Sigmoid colon (tissue), 7 donors: ENCODE data around the gene OLFM1. TPM values are rescaled to one million over a fixed set of nuclear protein-coding genes. Genes with fewer than 3 reads are reported as not detected.
"Not testable (repeated sequence)": the region's sequence is repeated elsewhere in the genome, so short reads cannot be mapped to it uniquely, and the experiment has no call there.

Experiments used
- DNase-seq: peaks from one replicate; pipeline ENCODE4 v3.0.0-alpha.2; 2019
- H3K27ac ChIP-seq, 4 donors: fragments of 200-600 bp; sonication (generic); one replicate each; pipeline ENCODE4 v1.5.1; 2016 to 2019; ENCODE audit warnings: mild to moderate bottlenecking in 1 of 4
- H3K27me3 ChIP-seq, 3 donors: fragments of 200-600 bp; sonication (generic); one replicate each; pipeline ENCODE4 v1.5.1; 2019; ENCODE audit warnings: mild to moderate bottlenecking in 1 of 3
- H3K36me3 ChIP-seq, 4 donors: fragments of 200-600 bp; sonication (generic); one replicate each; pipeline ENCODE4 v1.5.1; 2016 to 2019
- H3K4me1 ChIP-seq, 4 donors: fragments of 200-600 bp; sonication (generic); one replicate each; pipeline ENCODE4 v1.5.1; 2017 to 2019
- H3K4me3 ChIP-seq, 4 donors: fragments of 200-600 bp; sonication (generic); one replicate each; pipeline ENCODE4 v1.5.1; 2017 to 2019; ENCODE audit warnings: mild to moderate bottlenecking in 2 of 4, moderate library complexity in 1 of 4
- H3K9me3 ChIP-seq, 4 donors: fragments of 200-600 bp in 3 of 4; sonication (generic) in 3 of 4; one replicate each; pipeline versions ENCODE4 v1.5.1 to v1.6.1; 2013 to 2019
- CTCF ChIP-seq, 4 experiments: fragments of 450-650 bp in 3 of 4; fragments of 200-600 bp in 1 of 4; IDR thresholded peaks; one replicate each; pipeline ENCODE4 v1.5.1; 2016 to 2019; ENCODE audit warnings: antibody characterized with exemption in 4 of 4, mild to moderate bottlenecking in 3 of 4, moderate library complexity in 2 of 4
- EP300 ChIP-seq, 4 donors: sonication (generic); formaldehyde crosslinking; IDR thresholded peaks; one replicate each; pipeline ENCODE4 v1.6.1; 2017; ENCODE audit warnings: antibody characterized with exemption in 4 of 4
- POLR2A ChIP-seq, 2 donors: fragments of 450-650 bp; IDR thresholded peaks; one replicate each; pipeline ENCODE4 v1.6.1; 2016; ENCODE audit warnings: antibody characterized with exemption in 2 of 2, mild to moderate bottlenecking in 2 of 2, moderate library complexity in 2 of 2
- POLR2AphosphoS5 ChIP-seq, 4 donors: sonication (generic); formaldehyde crosslinking; IDR thresholded peaks; one replicate each; pipeline ENCODE4 v1.6.1; 2017; ENCODE audit warnings: antibody characterized with exemption in 4 of 4
- WGBS, 2 donors: extraction: QIAGEN DNeasy Blood & Tissue Kit; methylation state at CpG; one replicate each; pipeline ENCODE4 v1.1.7; 2013; 5-methylcytosine and 5-hydroxymethylcytosine counted together
- intact Hi-C: fragments of 100-400 bp; cut with DNase I; formaldehyde crosslinking; loops from one replicate; pipeline ENCODE4 v1.15.1; 2023
- polyA plus RNA-seq, 3 donors: library from polyadenylated mRNA; stranded (reverse); fragments of 200-250 nt; gene quantifications; one replicate each; pipeline ENCODE4 v1.2.3, GENCODE V29; 2013
- total RNA-seq, 4 donors: library from RNA; depleted of rRNA; stranded (reverse); fragments of >200 nt; gene quantifications; one replicate each; pipeline ENCODE4 v1.1.0, GENCODE V29; 2016
- donor health status: healthy with polysubstance abuse.
- donor health status: Bipolar disorder and iron deficiency.
- donor health status: healthy.

OLFM1 gene
- total and polyA plus RNA-seq, 7 donors: 1.2 to 19.3 (median 13.6) TPM

GRCh38 chr9:135157856-135158563 lies 70.5 kb downstream of the OLFM1 start:
- WGBS, 2 donors: 75 to 77% methylated on average over 9 of the region's 9 CpGs
- no peaks in the 10 kb centered on the region for H3K36me3 ChIP-seq
- no peak for DNase-seq
- no peak overlapping the region for H3K27ac ChIP-seq
- intact Hi-C loops: no loop called here
- H3K4me1 ChIP-seq: no peaks in the 10 kb centered on the region
- H3K27me3 ChIP-seq: peaks cover 0 to 43% (median 0%) of the 10 kb centered on the region in 3 donors
- no peak for TF ChIP-seq EP300 (IDR thresholded peaks at IDR 0.05)
- TF ChIP-seq POLR2A (IDR thresholded peaks at IDR 0.05): no peak
- TF ChIP-seq CTCF (IDR thresholded peaks at IDR 0.05): no peak
- TF ChIP-seq POLR2AphosphoS5 (IDR thresholded peaks at IDR 0.05): no peak
- no peaks in the 10 kb centered on the region for H3K9me3 ChIP-seq
- no peak overlapping the region for H3K4me3 ChIP-seq

- 76 to 81% methylated on average over 6 of the region's 6 CpGs for WGBS, 2 donors
- no peak for DNase-seq
- intact Hi-C loops: no loop called here
- Histone ChIP-seq H3K9me3 (no peaks in the 10 kb centered on the region), H3K36me3 (no peaks in the 10 kb centered on the region), H3K27me3 (peaks cover 0 to 42% (median 0%) of the 10 kb centered on the region in 3 donors), H3K27ac (no peak overlapping the region), H3K4me1 (no peaks in the 10 kb centered on the region), H3K4me3 (no peak overlapping the region)
- no peak for TF ChIP-seq CTCF (IDR thresholded peaks at IDR 0.05)
- no peak for TF ChIP-seq POLR2A (IDR thresholded peaks at IDR 0.05)
- no peak for TF ChIP-seq POLR2AphosphoS5 (IDR thresholded peaks at IDR 0.05)
- TF ChIP-seq EP300 (IDR thresholded peaks at IDR 0.05): no peak
These were observed 71.1 kb downstream of the OLFM1 start for GRCh38 chr9:135158564-135158937.

GRCh38 chr9:135159801-135160200 lies 72.3 kb downstream of the OLFM1 start:
- intact Hi-C loops: no loop called here
- no peak for TF ChIP-seq EP300 (IDR thresholded peaks at IDR 0.05)
- no peak for TF ChIP-seq POLR2AphosphoS5 (IDR thresholded peaks at IDR 0.05)
- no peak for TF ChIP-seq CTCF (IDR thresholded peaks at IDR 0.05)
- TF ChIP-seq POLR2A (IDR thresholded peaks at IDR 0.05): no peak

GRCh38 chr9:135160862-135161261 lies 73.4 kb downstream of the OLFM1 start:
- WGBS, 2 donors: 84 to 85% methylated on average over 7 of the region's 7 CpGs
- intact Hi-C loops: no loop called here
- Histone ChIP-seq H3K4me1 (no peaks in the 10 kb centered on the region), H3K4me3 (no peak overlapping the region), H3K9me3 (no peaks in the 10 kb centered on the region), H3K27me3 (peaks cover 0 to 47% (median 0%) of the 10 kb centered on the region in 3 donors), H3K36me3 (no peaks in the 10 kb centered on the region), H3K27ac (no peak overlapping the region)
- no peak for DNase-seq
- TF ChIP-seq EP300 (IDR thresholded peaks at IDR 0.05) (no peak), POLR2AphosphoS5 (IDR thresholded peaks at IDR 0.05) (no peak), POLR2A (IDR thresholded peaks at IDR 0.05) (no peak), CTCF (IDR thresholded peaks at IDR 0.05) (no peak)

More at GRCh38 chr9:135159801-135160200, 72.3 kb downstream of the OLFM1 start:
- no peak for DNase-seq
- Histone ChIP-seq H3K27ac (no peak overlapping the region), H3K9me3 (no peaks in the 10 kb centered on the region), H3K27me3 (peaks cover 0 to 43% (median 0%) of the 10 kb centered on the region in 3 donors), H3K4me1 (no peaks in the 10 kb centered on the region), H3K36me3 (no peaks in the 10 kb centered on the region), H3K4me3 (no peak overlapping the region)
- WGBS, 2 donors: 84% methylated on average over 11 of the region's 11 CpGs

- peaks cover 0 to 58% (median 0%) of the 10 kb centered on the region in 3 donors for H3K27me3 ChIP-seq
- intact Hi-C loops: not testable (repeated sequence)
These were observed 75.1 kb downstream of the OLFM1 start for GRCh38 chr9:135162599-135162998.

More at GRCh38 chr9:135162599-135162998, 75.1 kb downstream of the OLFM1 start:
- H3K36me3 ChIP-seq, H3K27ac ChIP-seq, H3K9me3 ChIP-seq, DNase-seq, H3K4me3 ChIP-seq, H3K4me1 ChIP-seq: not testable (repeated sequence)
- 90 to 93% methylated on average over 15 of the region's 15 CpGs for WGBS, 2 donors
